Tibial artery (tissue), 4 donors: ENCODE measurements around the gene CEP78.

Experiments
- DNase-seq, 2 donors: peaks; one replicate each; pipeline ENCODE4 v3.0.0-alpha.2; 2019
- H3K27ac ChIP-seq, 2 donors: fragments of 200-600 bp; sonication (generic) in 1 of 2; 1 replicate in 1 of 2; 2 replicates in 1 of 2; pipeline ENCODE4 v1.5.1; 2018 to 2019; ENCODE audit warnings: mild to moderate bottlenecking in 1 of 2
- H3K27me3 ChIP-seq, 2 donors: fragments of 200-600 bp; sonication (generic) in 1 of 2; one replicate each; pipeline versions ENCODE4 v1.5.1 to v1.6.0; 2016 to 2019
- H3K36me3 ChIP-seq, 3 donors: fragments of 200-600 bp; sonication (generic) in 2 of 3; one replicate each; pipeline ENCODE4 v1.5.1; 2016 to 2019; ENCODE audit warnings: mild to moderate bottlenecking in 2 of 3
- H3K4me1 ChIP-seq, 4 donors: fragments of 200-600 bp; sonication (generic) in 2 of 4; 1 replicate in 3 of 4; 2 replicates in 1 of 4; pipeline ENCODE4 v1.5.1; 2016 to 2019
- H3K4me3 ChIP-seq, 2 donors: fragments of 200-600 bp; sonication (generic) in 1 of 2; 1 replicate in 1 of 2; 2 replicates in 1 of 2; pipeline ENCODE4 v1.5.1; 2018 to 2019; ENCODE audit warnings: mild to moderate bottlenecking in 2 of 2
- H3K9me3 ChIP-seq, 3 donors: fragments of 200-600 bp; sonication (generic) in 1 of 3; one replicate each; pipeline ENCODE4 v1.5.1; 2016 to 2019
- intact Hi-C: fragments of 100-400 bp; cut with DNase I; formaldehyde crosslinking; loops from one replicate; pipeline ENCODE4 v1.15.0; 2023; ENCODE audit warnings: low total_unique reads
- TF ChIP-seq, protein P1 (sequence below), 2 experiments: fragments of 200-600 bp in 1 of 2; fragments of 450-650 bp in 1 of 2; IDR thresholded peaks; one replicate each; pipeline ENCODE4 v1.5.1; 2017 to 2019; ENCODE audit warnings: antibody characterized with exemption in 2 of 2, mild to moderate bottlenecking in 1 of 2, moderate library complexity in 1 of 2

CEP78 gene

DNA sequence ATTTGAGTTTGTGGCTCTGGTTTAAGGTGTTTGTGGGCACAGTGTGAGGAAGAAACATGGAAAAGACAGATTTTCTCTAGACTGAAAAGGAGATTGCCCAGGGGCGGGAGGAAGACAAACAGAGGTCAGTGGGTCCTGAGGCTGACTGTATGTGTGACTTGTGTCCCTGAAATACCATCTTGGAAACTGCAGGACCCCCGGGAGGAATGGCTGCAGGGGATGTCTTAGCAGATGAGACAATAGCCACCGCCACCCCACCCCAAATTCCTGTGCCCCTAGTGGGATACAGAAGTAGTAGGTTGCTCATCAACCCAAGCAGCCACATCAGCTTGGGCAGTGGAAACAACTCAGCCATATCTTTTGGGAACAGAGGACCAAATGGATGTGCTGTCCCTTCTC, 59.3 kb downstream of the CEP78 start:
- Histone ChIP-seq H3K27me3 (no peaks in the 10 kb centered on the region), H3K4me3 (no peak overlapping the region), H3K9me3 (no peaks in the 10 kb centered on the region), H3K36me3 (no peaks in the 10 kb centered on the region), H3K27ac (no peak overlapping the region), H3K4me1 (peaks cover 0 to 25% (median 15%) of the 10 kb centered on the region in 4 donors)
- TF ChIP-seq, protein P1, sequence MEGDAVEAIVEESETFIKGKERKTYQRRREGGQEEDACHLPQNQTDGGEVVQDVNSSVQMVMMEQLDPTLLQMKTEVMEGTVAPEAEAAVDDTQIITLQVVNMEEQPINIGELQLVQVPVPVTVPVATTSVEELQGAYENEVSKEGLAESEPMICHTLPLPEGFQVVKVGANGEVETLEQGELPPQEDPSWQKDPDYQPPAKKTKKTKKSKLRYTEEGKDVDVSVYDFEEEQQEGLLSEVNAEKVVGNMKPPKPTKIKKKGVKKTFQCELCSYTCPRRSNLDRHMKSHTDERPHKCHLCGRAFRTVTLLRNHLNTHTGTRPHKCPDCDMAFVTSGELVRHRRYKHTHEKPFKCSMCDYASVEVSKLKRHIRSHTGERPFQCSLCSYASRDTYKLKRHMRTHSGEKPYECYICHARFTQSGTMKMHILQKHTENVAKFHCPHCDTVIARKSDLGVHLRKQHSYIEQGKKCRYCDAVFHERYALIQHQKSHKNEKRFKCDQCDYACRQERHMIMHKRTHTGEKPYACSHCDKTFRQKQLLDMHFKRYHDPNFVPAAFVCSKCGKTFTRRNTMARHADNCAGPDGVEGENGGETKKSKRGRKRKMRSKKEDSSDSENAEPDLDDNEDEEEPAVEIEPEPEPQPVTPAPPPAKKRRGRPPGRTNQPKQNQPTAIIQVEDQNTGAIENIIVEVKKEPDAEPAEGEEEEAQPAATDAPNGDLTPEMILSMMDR (IDR thresholded peaks at IDR 0.05): no peak
- intact Hi-C loops: no loop called here
- DNase-seq: no peak

DNA sequence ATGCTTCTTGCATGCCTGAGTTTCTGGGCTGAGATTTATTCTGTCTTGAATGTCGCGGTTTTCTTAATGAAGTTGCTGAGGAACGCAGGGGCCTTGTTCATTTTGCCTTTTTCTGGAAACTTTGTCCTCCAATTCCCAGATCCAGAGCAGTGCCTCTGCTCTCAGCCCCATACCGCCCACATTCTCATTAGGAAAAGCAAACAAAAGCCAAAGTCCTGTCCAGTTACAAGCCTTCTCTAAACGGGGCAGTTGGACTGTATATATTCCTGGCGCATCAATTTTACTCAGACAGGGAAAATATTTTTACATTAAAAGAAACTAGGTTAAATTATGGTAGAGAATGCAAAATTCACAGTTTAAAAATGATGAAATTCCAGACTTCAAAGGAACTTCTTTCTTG, 59.9 kb downstream of the CEP78 start:
- DNase-seq: no peak
- Histone ChIP-seq H3K4me3 (peak overlapping the region in 1 of 2 donors; percentile 69), H3K36me3 (no peaks in the 10 kb centered on the region), H3K4me1 (peaks cover 0 to 25% (median 15%) of the 10 kb centered on the region in 4 donors), H3K27ac (peak overlapping the region in 1 of 2 donors; percentile 63), H3K27me3 (no peaks in the 10 kb centered on the region), H3K9me3 (no peaks in the 10 kb centered on the region)
- intact Hi-C loops: no loop called here
- TF ChIP-seq, protein P1 (IDR thresholded peaks at IDR 0.05): no peak

DNA sequence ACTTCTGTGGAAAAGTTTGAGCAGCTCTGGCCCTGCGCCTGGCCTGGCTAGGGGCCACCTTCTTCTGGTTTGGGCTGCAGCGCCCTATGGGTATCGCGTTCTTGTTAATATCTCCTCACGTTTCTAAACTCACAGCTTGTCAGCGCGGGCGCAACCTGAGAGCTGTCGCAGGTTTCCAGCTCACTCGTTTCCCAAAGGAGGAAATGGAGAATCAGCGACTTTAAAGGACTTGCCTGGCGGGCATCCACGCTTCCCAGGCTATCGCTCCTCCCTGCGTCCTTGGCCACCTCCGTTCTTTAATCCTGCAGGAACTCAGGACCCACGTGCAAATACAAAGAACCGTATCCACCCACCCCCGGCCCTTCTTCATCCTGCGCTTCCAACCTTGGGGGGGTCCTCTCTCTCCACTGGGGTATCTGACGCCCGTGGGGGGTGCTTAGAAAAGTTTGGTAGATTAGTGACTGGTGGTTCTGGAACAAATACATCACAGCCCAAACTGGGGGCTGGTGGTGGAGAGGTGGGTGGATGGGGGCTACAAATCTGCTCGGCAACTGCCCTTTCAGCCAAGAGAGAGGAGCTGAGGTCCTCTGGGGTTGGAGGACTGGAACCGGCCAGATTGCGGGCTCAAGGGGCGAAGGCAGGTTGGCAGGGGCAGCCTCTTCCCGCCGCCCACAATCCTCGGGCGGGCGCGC, 60.5 kb downstream of the CEP78 start:
- Histone ChIP-seq H3K4me1 (peaks cover 0 to 25% (median 15%) of the 10 kb centered on the region in 4 donors), H3K9me3 (no peaks in the 10 kb centered on the region), H3K4me3 (peak overlapping the region; percentile 57 to 69), H3K36me3 (no peaks in the 10 kb centered on the region), H3K27me3 (no peaks in the 10 kb centered on the region), H3K27ac (peak overlapping the region; percentile 11 to 63)
- intact Hi-C loops: no loop called here
- no peak for DNase-seq
- TF ChIP-seq, protein P1 (IDR thresholded peaks at IDR 0.05): no peak

DNA sequence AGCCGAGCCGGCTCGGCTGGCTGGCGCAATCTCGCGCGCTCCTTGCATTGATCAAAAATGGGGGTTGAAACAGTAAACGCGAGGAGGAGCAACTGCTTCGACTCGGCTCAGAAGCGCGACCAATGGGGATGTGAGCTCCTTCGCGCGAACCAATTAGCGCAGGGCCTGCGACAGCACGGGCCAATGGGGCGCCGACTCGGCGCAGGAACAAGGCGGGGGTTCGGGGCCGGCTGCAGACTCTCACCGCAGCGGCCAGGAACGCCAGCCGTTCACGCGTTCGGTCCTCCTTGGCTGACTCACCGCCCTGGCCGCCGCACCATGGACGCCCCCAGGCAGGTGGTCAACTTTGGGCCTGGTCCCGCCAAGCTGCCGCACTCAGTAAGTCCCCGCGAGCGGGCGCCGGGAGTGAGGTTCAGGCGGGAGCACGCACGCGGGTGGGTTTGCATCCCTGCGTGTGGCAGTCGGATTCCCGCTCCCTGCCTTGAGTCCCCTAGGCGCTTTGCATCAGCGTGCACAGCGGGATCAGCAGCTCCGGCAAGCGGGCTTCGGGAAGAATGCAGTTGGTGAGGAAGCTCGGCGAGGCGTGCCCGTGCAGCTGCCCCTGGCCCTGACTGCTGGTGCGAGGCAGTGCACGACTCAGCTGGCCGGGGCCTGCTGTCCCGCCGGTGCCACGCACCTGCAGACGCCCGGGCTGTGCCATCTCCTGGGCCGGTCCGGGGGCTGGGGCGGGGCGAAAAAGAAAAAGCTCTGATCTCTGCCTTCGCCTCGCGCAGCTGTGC, 61.2 kb downstream of the CEP78 start, which contains the start of gene PSAT1:
PSAT1 (plus strand) TSS at position 233 of the 779 bp plus-strand sequence; CDS start at position 319, 86 bp downstream.
- intact Hi-C loops: no loop called here
- TF ChIP-seq, protein P1 (IDR thresholded peaks at IDR 0.05): no peak
- Histone ChIP-seq H3K9me3 (no peaks in the 10 kb centered on the region), H3K4me1 (peaks cover 0 to 25% (median 15%) of the 10 kb centered on the region in 4 donors), H3K27me3 (no peaks in the 10 kb centered on the region), H3K36me3 (no peaks in the 10 kb centered on the region), H3K27ac (peak within 1 kb of the TSS; percentile 11 to 63), H3K4me3 (peak within 1 kb of the TSS; percentile 57 to 69)
- peak; percentile 70 to 88 for DNase-seq

DNA sequence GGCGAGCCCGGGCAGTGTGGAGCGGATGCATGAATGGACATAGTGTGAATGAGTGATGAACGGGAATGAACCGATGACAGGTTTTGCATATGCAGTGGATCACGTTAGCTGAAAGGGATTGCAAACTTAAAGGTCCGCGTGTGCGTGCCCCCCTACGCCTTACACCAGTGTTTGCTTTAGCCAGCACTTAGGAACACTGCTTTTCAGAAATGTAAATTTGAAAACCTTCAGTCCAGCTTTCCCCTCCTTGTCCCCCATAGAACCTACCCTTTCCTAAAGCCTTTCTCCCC, 61.7 kb downstream of the CEP78 start:
- H3K4me3 ChIP-seq: peak overlapping the region; percentile 57 to 69
- TF ChIP-seq, protein P1 (IDR thresholded peaks at IDR 0.05): no peak
- H3K27me3 ChIP-seq: no peaks in the 10 kb centered on the region
- DNase-seq: no peak
- no peaks in the 10 kb centered on the region for H3K36me3 ChIP-seq
- H3K9me3 ChIP-seq: no peaks in the 10 kb centered on the region
- intact Hi-C loops: no loop called here
- no peak overlapping the region for H3K27ac ChIP-seq
- H3K4me1 ChIP-seq: peaks cover 0 to 25% (median 15%) of the 10 kb centered on the region in 4 donors
